Measurements from ENCODE around the gene POLR1D. TPM values are rescaled to one million over a fixed set of nuclear protein-coding genes. Genes with fewer than 3 reads are reported as not detected.

Gene POLR1D
- total RNA-seq, 1 donor from 2014 or later: 120 TPM

GRCh38 chr13:27634231-27634630 is 12.5 kb downstream of the POLR1D start:
- H3K27me3 Mint-ChIP-seq (ENCODE audit: low read depth): no peaks in the 10 kb centered on the region
- peaks cover 14% of the 10 kb centered on the region for H3K36me3 Mint-ChIP-seq
- H3K9me3 Mint-ChIP-seq: no peaks in the 10 kb centered on the region
- no peak for TF ChIP-seq CTCF (IDR thresholded peaks at IDR 0.05; ENCODE audit: unreplicated experiment)
- no peak overlapping the region for H3K4me3 Mint-ChIP-seq
- no peak for DNase-seq (ENCODE audit: low spot score in 2 of 2, unreplicated experiment in 2 of 2)
- peak overlapping the region; percentile 73 for H3K27ac Mint-ChIP-seq
- H3K4me1 Mint-ChIP-seq: peaks cover 26% of the 10 kb centered on the region

- no peak for TF ChIP-seq CTCF (IDR thresholded peaks at IDR 0.05; ENCODE audit: unreplicated experiment)
- Mint-ChIP-seq H3K4me3 (no peak overlapping the region), H3K9me3 (no peaks in the 10 kb centered on the region), H3K27ac (no peak overlapping the region), H3K36me3 (peaks cover 14% of the 10 kb centered on the region), H3K4me1 (peaks cover 30% of the 10 kb centered on the region), H3K27me3 (ENCODE audit: low read depth) (no peaks in the 10 kb centered on the region)
- no peak for DNase-seq (ENCODE audit: low spot score in 2 of 2, unreplicated experiment in 2 of 2)
Observed at GRCh38 chr13:27634791-27635190, 13.1 kb downstream of the POLR1D start.

- Mint-ChIP-seq H3K4me3 (no peak overlapping the region), H3K9me3 (no peaks in the 10 kb centered on the region), H3K36me3 (peaks cover 14% of the 10 kb centered on the region), H3K4me1 (peaks cover 35% of the 10 kb centered on the region), H3K27me3 (ENCODE audit: low read depth) (no peaks in the 10 kb centered on the region), H3K27ac (no peak overlapping the region)
- TF ChIP-seq CTCF (IDR thresholded peaks at IDR 0.05; ENCODE audit: unreplicated experiment): no peak
- no peak for DNase-seq (ENCODE audit: low spot score in 2 of 2, unreplicated experiment in 2 of 2)
Observed at GRCh38 chr13:27635266-27635665, 13.6 kb downstream of the POLR1D start.

GRCh38 chr13:27636589-27637288 is 15.0 kb downstream of the POLR1D start:
- Mint-ChIP-seq H3K9me3 (no peaks in the 10 kb centered on the region), H3K27ac (peak overlapping the region; percentile 15), H3K27me3 (ENCODE audit: low read depth) (no peaks in the 10 kb centered on the region), H3K36me3 (peaks cover 9% of the 10 kb centered on the region), H3K4me1 (peaks cover 36% of the 10 kb centered on the region), H3K4me3 (no peak overlapping the region)
- DNase-seq (ENCODE audit: low spot score in 2 of 2, unreplicated experiment in 2 of 2): no peak
- TF ChIP-seq CTCF (IDR thresholded peaks at IDR 0.05; ENCODE audit: unreplicated experiment): no peak

- DNase-seq (ENCODE audit: low spot score in 2 of 2, unreplicated experiment in 2 of 2): no peak
- no peak overlapping the region for H3K27ac Mint-ChIP-seq
- TF ChIP-seq CTCF (IDR thresholded peaks at IDR 0.05; ENCODE audit: unreplicated experiment): no peak
- H3K9me3 Mint-ChIP-seq: no peaks in the 10 kb centered on the region
- peaks cover 38% of the 10 kb centered on the region for H3K4me1 Mint-ChIP-seq
- H3K36me3 Mint-ChIP-seq: peaks cover 9% of the 10 kb centered on the region
- no peak overlapping the region for H3K4me3 Mint-ChIP-seq
- H3K27me3 Mint-ChIP-seq (ENCODE audit: low read depth): no peaks in the 10 kb centered on the region
Observed at GRCh38 chr13:27637289-27637626, 15.6 kb downstream of the POLR1D start.

GRCh38 chr13:27638001-27638400 is 16.3 kb downstream of the POLR1D start:
- H3K36me3 Mint-ChIP-seq: peaks cover 4% of the 10 kb centered on the region
- H3K27ac Mint-ChIP-seq: peak overlapping the region; percentile 93
- no peaks in the 10 kb centered on the region for H3K27me3 Mint-ChIP-seq (ENCODE audit: low read depth)
- DNase-seq (ENCODE audit: low spot score in 2 of 2, unreplicated experiment in 2 of 2): no peak
- TF ChIP-seq CTCF (IDR thresholded peaks at IDR 0.05; ENCODE audit: unreplicated experiment): no peak
- no peaks in the 10 kb centered on the region for H3K9me3 Mint-ChIP-seq
- H3K4me1 Mint-ChIP-seq: peaks cover 44% of the 10 kb centered on the region
- no peak overlapping the region for H3K4me3 Mint-ChIP-seq

Data from mesothelial cell of epicardium (in vitro differentiated cells).